Measurements from ENCODE around the gene RPA1.
"Not testable (repeated sequence)": the region's sequence is repeated elsewhere in the genome, so short reads cannot be mapped to it uniquely, and the experiment has no call there.

The RPA1 gene

GRCh38 chr17:1878419-1879121 is 48.8 kb downstream of the RPA1 start:
- no peak for DNase-seq (ENCODE audit: low read depth, low spot score)

- no peak for DNase-seq (ENCODE audit: low read depth, low spot score)
Observed at GRCh38 chr17:1880851-1881630, 51.2 kb downstream of the RPA1 start.

DNA sequence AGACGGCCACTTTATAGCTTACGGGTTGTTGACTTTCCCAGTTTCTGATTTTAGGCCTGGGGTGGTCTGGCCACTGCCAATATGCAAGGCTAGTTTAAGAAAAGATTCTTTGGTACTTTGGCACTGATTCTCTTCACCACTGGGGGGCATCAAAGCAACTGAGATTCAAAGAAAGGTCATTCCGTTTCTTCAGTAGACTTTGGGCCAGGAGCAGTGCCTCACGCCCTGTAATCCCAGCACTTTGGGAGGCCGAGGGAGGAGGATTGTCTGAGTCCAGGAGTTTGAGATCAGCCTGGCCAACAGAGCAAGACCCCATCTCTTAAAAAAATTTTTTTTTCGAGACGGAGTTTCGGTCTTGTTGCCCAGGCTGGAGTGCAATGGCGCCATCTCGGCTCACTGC is 53.0 kb downstream of the RPA1 start:
- DNase-seq (ENCODE audit: low read depth, low spot score) = no peak

- no peak for DNase-seq (ENCODE audit: low read depth, low spot score)
Observed at GRCh38 chr17:1883536-1883935, 53.7 kb downstream of the RPA1 start.

DNA sequence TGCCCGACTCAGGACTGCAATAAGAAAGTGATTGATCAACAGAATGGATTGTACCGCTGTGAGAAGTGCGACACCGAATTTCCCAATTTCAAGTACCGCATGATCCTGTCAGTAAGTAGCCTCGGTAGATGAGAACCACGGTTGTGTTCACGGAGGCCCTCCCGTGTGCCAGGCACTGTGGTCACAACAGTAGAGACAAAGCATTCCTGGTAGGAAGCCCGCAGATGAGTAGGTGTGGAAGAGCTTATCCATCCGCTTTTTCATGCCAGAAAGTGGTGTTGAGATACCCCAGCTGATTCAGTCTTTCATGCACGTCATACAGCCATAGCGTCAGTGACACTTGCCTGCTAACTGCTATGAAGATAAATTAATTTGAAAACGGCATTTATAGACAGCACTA is 58.9 kb downstream of the RPA1 start:
- DNase-seq (ENCODE audit: low read depth, low spot score) = no peak

DNA sequence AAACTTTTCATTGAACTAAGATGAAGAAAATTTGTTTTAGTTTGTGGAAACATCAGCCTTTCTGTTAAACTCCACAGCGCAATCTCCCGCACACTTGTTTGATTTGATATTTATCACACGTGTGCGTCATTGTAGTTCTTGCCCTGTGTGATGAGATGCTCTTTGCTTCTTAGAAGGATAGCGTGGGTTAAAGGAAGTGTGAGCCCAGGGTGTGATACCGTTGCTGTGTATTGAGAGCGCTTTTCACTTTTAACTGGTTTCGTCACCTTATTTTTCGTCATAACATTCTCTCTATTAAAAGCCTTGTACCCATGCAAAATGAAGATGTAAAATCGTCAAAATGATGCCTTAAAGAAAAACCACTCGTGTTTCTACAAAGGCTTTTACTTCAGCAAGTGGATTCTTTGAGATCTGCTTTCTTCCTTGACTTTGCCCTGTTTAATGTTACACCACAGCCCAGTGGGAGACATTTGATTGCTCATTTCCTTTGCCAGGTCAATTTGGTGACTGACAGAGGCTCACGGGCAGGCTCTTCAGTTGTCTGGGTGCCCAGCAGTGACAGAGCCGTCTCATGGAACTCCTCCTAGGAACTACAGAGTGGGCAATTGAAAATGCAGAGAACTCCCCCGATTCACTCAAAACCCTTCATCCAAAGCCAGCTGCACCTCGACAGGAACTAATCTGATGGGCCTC is 61.1 kb downstream of the RPA1 start:
- DNase-seq (ENCODE audit: low read depth, low spot score) = no peak

DNA sequence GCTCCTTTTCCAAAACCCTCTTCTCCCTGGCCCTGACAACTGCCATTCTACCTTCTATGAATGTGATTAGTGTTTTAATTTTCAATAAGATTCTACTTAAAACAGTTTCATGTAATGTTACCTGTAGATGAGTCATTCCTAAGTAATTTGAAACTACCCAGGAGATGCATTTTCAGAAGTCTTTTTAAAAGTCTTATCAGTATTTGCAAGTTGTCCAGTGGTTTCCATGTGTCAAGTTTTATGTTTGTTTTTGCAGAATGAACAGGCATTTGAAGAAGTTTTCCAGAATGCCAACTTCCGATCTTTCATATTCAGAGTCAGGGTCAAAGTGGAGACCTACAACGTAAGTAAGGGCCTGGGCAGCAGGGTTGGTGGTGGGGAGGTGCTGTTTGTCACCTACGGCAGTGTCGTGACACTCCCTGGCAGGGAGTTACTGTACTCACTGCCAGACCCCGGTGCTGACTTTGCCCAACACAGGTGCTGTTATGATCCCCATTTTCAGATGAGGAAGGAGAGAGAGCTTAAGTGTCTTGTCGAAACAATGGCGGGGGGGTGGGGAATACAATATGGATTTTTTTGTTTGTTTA is 65.0 kb downstream of the RPA1 start:
- DNase-seq (ENCODE audit: low read depth, low spot score) = no peak

DNA sequence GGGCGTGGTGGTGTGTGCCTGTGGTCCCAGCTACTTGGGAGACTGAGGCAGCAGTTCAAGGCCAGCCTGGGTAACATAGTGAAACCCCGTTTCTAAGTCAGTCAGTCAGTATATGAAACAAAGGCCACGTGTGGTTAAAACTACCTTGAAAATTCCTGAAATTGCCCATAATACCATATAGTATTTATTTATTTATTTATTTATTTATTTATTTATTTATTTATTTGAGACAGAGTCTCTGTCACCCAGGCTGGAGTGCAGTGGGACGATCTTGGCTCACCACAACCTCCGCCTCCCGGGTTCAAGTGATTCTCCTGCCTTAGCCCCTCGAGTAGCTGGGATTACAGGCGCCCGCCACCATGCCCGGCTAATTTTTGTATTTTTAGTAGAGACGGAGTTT is 65.7 kb downstream of the RPA1 start:
- DNase-seq (ENCODE audit: low read depth, low spot score) = not testable (repeated sequence)

- DNase-seq (ENCODE audit: low read depth, low spot score) = no peak
Observed at GRCh38 chr17:1896243-1897104, 66.7 kb downstream of the RPA1 start.

DNA sequence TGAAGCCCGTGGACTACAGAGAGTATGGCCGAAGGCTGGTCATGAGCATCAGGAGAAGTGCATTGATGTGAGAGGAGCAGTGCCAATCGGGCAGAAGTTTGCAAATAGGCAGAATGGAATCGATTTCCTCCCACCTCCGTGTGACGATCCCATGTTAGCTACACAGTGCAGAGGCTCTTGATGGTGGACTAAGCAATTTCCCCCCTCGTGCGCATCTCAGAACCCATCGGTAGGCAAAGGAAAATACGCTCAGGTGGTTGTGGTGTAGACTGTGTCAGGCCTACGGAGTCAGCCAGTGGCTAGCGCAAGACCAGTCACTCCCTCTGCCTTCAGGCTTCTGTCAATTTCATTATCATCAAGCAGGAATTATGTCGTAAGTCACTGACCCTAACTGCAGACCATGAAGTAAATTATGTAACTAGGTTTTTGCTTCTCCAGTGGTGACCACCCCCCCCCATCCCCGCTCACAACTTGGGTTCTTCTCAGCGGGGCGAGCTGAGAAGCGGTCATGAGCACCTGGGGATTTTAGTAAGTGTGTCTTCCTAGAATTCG is 67.4 kb downstream of the RPA1 start:
- no peak for DNase-seq (ENCODE audit: low read depth, low spot score)

- DNase-seq (ENCODE audit: low read depth, low spot score) = no peak
Observed at GRCh38 chr17:1898332-1898731, 68.5 kb downstream of the RPA1 start.

- no peak for DNase-seq (ENCODE audit: low read depth, low spot score)
Observed at GRCh38 chr17:1898872-1899271, 69.1 kb downstream of the RPA1 start.

- DNase-seq (ENCODE audit: low read depth, low spot score) = no peak
Observed at GRCh38 chr17:1899403-1900000, 69.7 kb downstream of the RPA1 start.

GRCh38 chr17:1904273-1905182 is 74.7 kb downstream of the RPA1 start:
- no peak for DNase-seq (ENCODE audit: low read depth, low spot score)

- no peak for DNase-seq (ENCODE audit: low read depth, low spot score)
Observed at GRCh38 chr17:1905190-1905913, 75.5 kb downstream of the RPA1 start.

DNA sequence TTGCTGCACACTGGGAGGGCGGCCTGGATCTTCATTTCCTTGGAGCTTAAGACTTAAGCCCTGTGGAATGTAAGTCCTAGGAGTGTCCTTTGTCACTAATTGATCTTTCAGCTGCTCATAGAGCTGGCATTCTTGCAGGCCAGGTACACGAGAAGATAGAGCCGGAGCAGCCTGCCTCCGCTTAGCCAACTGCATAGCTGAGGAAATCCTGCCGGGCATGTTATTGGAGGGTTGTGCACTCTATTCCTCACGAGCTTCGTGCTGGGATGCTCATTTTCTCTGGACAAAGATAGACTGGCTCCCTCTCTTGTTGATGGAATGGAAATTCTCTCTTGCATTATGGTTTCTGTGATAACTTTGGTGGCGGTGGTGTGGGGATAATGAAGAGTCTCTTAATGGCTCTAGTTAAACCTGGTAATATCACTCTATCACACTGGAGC is 76.9 kb downstream of the RPA1 start:
- DNase-seq (ENCODE audit: low read depth, low spot score) = no peak

GRCh38 chr17:1907216-1907631 is 77.4 kb downstream of the RPA1 start:
- DNase-seq (ENCODE audit: low read depth, low spot score) = no peak

- DNase-seq (ENCODE audit: low read depth, low spot score) = no peak
Observed at GRCh38 chr17:1907909-1908698, 78.3 kb downstream of the RPA1 start.
